GM12872 (cell line): Measurements from ENCODE around the gene CCDC134.

Experiments used
- CTCF ChIP-seq: IDR thresholded peaks from 3 replicates; pipeline ENCODE4 v1.5.1; 2011; ENCODE audit warnings: low read depth, mild to moderate bottlenecking, low read length, moderate library complexity; ENCODE audit not compliant: insufficient read depth

CCDC134 gene

GRCh38 chr22:41800348-41801146, at the start of gene CCDC134:
Gene CCDC134, plus strand, starts transcription at chr22:41800679. Its CDS starts 8,212 bp downstream, at chr22:41808891.
- TF ChIP-seq CTCF, result no peak

GRCh38 chr22:41752011-41752970, 48.2 kb upstream of the CCDC134 start:
- no peak for TF ChIP-seq CTCF

- no peak for TF ChIP-seq CTCF
These were observed 46.5 kb upstream of the CCDC134 start for GRCh38 chr22:41753984-41754383.

- TF ChIP-seq CTCF, result no peak
These were observed 43.0 kb upstream of the CCDC134 start for GRCh38 chr22:41757502-41757901.

- TF ChIP-seq CTCF, result no peak
These were observed 42.2 kb upstream of the CCDC134 start for GRCh38 chr22:41758231-41758630.

- TF ChIP-seq CTCF, result peak; percentile 83
These were observed 37.3 kb upstream of the CCDC134 start for GRCh38 chr22:41762980-41763779.
